Stomach (tissue), 4 donors: ENCODE data around the gene GFM2.

Experiments used
- CTCF ChIP-seq, 7 experiments: fragments of 450-650 bp in 4 of 7; fragments of 200-600 bp in 3 of 7; sonication (generic) in 3 of 7; IDR thresholded peaks; one replicate each; pipeline ENCODE4 v1.5.1; 2016 to 2019; ENCODE audit warnings: antibody characterized with exemption in 7 of 7, control low read depth in 2 of 7, mild to moderate bottlenecking in 1 of 7
- POLR2A ChIP-seq, 4 donors: fragments of 450-650 bp; IDR thresholded peaks; one replicate each; pipeline ENCODE4 v1.6.1; 2016; ENCODE audit warnings: antibody characterized with exemption in 4 of 4, control low read depth in 2 of 4, mild to moderate bottlenecking in 1 of 4, moderate library complexity in 1 of 4
- POLR2AphosphoS5 ChIP-seq, 3 donors: sonication (generic); formaldehyde crosslinking; IDR thresholded peaks; one replicate each; pipeline ENCODE4 v1.6.1; 2016; ENCODE audit warnings: antibody characterized with exemption in 3 of 3

- TF ChIP-seq POLR2A (IDR thresholded peaks at IDR 0.05) = no peak
- TF ChIP-seq CTCF (IDR thresholded peaks at IDR 0.05) = peak in 4 of 7 experiments; percentile 19 to 58 (median 44)
- TF ChIP-seq POLR2AphosphoS5 (IDR thresholded peaks at IDR 0.05) = no peak
Observed at GRCh38 chr5:74766418-74766848, 484 bp downstream of the GFM2 start.
